ENCODE measurements around the gene FBXO3. TPM values are rescaled to one million over a fixed set of nuclear protein-coding genes. Genes with fewer than 3 reads are reported as not detected.

Gene FBXO3
- total and polyA plus RNA-seq, 9 of the 15 experiments (the other 6 are each of a cell fraction or from before 2014, with no cell fraction given), result 11.6 to 59.3 (median 29.2) TPM

DNA sequence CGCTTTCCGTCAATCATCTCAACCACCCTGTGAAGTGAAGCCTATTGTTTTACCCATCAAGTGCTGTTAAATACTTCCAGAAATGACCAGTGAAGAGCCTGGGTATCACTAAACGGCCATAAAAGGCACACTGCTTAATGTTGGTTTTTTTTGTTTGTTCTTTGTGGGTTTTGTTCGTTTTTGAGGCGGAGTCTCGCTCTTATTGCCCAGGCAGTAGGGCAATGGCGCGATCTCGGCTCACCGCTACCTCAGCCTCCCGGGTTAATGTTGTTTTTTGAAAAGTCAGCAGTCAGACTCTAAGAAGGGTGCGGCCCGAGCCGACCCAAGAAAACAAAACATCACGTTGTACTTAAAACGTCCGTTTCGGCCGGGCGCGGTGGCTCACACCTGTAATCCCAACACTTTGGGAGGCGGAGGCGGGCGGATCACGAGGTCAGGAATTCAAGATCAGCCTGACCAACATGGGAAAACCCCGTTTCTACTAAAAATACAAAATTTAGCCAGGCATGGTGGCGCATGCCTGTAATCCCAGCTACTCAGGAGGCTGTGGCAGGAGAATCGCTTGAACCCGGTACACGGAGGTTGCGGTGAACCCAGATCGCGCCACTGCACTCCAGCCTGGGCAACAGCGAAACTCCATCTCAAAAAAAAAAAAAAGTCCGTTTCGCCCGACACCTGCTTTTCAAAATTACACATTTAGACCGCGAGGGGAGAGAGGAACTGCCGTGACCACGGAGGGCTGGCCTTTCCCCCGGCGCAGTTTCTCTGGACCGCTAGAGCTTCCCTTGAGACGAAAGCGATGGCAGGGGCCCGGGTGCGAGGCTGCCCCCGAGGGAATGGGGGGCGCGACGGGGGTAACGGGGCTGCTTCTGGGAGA lies 38.8 kb downstream of the FBXO3 start (continued):
- TF ChIP-seq, protein P1, sequence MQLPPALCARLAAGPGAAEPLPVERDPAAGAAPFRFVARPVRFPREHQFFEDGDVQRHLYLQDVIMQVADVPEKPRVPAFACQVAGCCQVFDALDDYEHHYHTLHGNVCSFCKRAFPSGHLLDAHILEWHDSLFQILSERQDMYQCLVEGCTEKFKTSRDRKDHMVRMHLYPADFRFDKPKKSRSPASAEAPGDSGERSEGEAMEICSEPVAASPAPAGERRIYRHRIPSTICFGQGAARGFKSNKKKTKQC (CRISPR knock-in tag; IDR thresholded peaks at IDR 0.05), result no peak
- TF ChIP-seq, protein P2, sequence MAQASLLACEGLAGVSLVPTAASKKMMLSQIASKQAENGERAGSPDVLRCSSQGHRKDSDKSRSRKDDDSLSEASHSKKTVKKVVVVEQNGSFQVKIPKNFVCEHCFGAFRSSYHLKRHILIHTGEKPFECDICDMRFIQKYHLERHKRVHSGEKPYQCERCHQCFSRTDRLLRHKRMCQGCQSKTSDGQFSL (CRISPR knock-in tag; IDR thresholded peaks at IDR 0.05), result no peak
- TF ChIP-seq, protein P2 (tag; IDR thresholded peaks at IDR 0.05), result no peak
- no peak for TF ChIP-seq ZNF175 (CRISPR knock-in tag; IDR thresholded peaks at IDR 0.05; ENCODE audit: low read depth)
- TF ChIP-seq, protein P3, sequence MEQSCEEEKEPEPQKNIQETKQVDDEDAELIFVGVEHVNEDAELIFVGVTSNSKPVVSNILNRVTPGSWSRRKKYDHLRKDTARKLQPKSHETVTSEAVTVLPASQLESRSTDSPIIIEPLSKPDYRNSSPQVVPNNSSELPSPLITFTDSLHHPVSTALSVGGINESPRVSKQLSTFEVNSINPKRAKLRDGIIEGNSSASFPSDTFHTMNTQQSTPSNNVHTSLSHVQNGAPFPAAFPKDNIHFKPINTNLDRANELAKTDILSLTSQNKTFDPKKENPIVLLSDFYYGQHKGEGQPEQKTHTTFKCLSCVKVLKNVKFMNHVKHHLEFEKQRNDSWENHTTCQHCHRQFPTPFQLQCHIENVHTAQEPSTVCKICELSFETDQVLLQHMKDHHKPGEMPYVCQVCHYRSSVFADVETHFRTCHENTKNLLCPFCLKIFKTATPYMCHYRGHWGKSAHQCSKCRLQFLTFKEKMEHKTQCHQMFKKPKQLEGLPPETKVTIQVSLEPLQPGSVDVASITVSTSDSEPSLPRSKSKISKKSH (CRISPR knock-in tag; IDR thresholded peaks at IDR 0.05), result no peak
- no peak for TF ChIP-seq NR3C1 (CRISPR knock-in tag; IDR thresholded peaks at IDR 0.05)
- TF ChIP-seq, protein P4, sequence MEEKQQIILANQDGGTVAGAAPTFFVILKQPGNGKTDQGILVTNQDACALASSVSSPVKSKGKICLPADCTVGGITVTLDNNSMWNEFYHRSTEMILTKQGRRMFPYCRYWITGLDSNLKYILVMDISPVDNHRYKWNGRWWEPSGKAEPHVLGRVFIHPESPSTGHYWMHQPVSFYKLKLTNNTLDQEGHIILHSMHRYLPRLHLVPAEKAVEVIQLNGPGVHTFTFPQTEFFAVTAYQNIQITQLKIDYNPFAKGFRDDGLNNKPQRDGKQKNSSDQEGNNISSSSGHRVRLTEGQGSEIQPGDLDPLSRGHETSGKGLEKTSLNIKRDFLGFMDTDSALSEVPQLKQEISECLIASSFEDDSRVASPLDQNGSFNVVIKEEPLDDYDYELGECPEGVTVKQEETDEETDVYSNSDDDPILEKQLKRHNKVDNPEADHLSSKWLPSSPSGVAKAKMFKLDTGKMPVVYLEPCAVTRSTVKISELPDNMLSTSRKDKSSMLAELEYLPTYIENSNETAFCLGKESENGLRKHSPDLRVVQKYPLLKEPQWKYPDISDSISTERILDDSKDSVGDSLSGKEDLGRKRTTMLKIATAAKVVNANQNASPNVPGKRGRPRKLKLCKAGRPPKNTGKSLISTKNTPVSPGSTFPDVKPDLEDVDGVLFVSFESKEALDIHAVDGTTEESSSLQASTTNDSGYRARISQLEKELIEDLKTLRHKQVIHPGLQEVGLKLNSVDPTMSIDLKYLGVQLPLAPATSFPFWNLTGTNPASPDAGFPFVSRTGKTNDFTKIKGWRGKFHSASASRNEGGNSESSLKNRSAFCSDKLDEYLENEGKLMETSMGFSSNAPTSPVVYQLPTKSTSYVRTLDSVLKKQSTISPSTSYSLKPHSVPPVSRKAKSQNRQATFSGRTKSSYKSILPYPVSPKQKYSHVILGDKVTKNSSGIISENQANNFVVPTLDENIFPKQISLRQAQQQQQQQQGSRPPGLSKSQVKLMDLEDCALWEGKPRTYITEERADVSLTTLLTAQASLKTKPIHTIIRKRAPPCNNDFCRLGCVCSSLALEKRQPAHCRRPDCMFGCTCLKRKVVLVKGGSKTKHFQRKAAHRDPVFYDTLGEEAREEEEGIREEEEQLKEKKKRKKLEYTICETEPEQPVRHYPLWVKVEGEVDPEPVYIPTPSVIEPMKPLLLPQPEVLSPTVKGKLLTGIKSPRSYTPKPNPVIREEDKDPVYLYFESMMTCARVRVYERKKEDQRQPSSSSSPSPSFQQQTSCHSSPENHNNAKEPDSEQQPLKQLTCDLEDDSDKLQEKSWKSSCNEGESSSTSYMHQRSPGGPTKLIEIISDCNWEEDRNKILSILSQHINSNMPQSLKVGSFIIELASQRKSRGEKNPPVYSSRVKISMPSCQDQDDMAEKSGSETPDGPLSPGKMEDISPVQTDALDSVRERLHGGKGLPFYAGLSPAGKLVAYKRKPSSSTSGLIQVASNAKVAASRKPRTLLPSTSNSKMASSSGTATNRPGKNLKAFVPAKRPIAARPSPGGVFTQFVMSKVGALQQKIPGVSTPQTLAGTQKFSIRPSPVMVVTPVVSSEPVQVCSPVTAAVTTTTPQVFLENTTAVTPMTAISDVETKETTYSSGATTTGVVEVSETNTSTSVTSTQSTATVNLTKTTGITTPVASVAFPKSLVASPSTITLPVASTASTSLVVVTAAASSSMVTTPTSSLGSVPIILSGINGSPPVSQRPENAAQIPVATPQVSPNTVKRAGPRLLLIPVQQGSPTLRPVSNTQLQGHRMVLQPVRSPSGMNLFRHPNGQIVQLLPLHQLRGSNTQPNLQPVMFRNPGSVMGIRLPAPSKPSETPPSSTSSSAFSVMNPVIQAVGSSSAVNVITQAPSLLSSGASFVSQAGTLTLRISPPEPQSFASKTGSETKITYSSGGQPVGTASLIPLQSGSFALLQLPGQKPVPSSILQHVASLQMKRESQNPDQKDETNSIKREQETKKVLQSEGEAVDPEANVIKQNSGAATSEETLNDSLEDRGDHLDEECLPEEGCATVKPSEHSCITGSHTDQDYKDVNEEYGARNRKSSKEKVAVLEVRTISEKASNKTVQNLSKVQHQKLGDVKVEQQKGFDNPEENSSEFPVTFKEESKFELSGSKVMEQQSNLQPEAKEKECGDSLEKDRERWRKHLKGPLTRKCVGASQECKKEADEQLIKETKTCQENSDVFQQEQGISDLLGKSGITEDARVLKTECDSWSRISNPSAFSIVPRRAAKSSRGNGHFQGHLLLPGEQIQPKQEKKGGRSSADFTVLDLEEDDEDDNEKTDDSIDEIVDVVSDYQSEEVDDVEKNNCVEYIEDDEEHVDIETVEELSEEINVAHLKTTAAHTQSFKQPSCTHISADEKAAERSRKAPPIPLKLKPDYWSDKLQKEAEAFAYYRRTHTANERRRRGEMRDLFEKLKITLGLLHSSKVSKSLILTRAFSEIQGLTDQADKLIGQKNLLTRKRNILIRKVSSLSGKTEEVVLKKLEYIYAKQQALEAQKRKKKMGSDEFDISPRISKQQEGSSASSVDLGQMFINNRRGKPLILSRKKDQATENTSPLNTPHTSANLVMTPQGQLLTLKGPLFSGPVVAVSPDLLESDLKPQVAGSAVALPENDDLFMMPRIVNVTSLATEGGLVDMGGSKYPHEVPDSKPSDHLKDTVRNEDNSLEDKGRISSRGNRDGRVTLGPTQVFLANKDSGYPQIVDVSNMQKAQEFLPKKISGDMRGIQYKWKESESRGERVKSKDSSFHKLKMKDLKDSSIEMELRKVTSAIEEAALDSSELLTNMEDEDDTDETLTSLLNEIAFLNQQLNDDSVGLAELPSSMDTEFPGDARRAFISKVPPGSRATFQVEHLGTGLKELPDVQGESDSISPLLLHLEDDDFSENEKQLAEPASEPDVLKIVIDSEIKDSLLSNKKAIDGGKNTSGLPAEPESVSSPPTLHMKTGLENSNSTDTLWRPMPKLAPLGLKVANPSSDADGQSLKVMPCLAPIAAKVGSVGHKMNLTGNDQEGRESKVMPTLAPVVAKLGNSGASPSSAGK (IDR thresholded peaks at IDR 0.05), result no peak; the same call in 1 of the 2 replicates
- no peak for TF ChIP-seq ARHGAP35 (IDR thresholded peaks at IDR 0.05; ENCODE audit: partially characterized antibody)
- no peak for TF ChIP-seq NONO (IDR thresholded peaks at IDR 0.05; ENCODE audit: low read depth in 2 of 2, low read length in 1 of 2)
- TF ChIP-seq, protein P5, sequence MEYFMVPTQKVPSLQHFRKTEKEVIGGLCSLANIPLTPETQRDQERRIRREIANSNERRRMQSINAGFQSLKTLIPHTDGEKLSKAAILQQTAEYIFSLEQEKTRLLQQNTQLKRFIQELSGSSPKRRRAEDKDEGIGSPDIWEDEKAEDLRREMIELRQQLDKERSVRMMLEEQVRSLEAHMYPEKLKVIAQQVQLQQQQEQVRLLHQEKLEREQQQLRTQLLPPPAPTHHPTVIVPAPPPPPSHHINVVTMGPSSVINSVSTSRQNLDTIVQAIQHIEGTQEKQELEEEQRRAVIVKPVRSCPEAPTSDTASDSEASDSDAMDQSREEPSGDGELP (CRISPR knock-in tag; IDR thresholded peaks at IDR 0.05; ENCODE audit: borderline replicate concordance), result no peak
